SKM-1 (cell line): Measurements from ENCODE around the gene CHST8.
"Not testable (repeated sequence)": the region's sequence is repeated elsewhere in the genome, so short reads cannot be mapped to it uniquely, and the experiment has no call there.

Source experiments
- DNase-seq: peaks from one replicate; lab custom pipeline; 2025; ENCODE audit not compliant: unreplicated experiment; lab: John Stamatoyannopoulos, UW

The CHST8 gene

DNA sequence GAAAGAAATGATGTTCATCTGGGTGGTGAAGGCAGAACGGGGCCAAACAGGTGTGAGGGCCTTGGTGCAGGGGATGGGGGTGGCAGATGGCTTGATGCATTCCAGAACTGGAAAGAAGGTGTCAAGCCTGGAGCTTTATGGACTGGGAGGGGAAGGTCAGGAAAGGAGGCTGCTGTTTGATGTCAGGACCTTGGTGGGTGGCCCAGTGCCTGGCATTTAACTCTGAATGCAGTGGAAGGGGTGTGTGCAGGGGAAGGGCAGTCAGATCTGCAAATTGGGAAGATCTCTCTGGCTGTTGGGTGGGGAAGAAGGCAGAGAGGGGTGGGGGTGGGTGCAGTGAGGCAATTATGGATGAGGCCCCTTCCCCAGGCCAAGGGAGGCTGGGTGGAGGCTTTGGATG lies 186.6 kb downstream of the CHST8 start:
- no peak for DNase-seq

- no peak for DNase-seq
Measured at GRCh38 chr19:33809960-33810359, 188.2 kb downstream of the CHST8 start.

DNA sequence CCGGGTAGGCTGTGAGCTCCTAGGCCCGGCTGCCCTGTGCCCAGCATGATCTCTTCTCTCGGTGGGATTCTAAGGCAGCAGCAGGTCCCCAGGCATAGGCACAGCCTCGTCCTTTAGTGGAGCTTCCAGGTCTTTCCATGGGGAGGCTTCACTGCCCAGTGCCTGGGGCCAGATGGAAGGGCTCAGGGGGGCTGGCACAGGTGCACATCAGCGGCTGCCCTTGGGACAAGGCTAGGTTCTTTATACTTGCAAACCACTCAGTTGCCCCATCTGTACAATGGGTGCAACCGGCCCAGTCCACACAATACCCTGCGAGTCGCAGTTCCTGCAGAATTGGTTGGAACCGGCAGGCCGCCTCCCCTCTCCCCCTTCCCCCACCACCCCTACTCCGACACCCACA lies 189.1 kb downstream of the CHST8 start:
- DNase-seq: no peak

- DNase-seq: no peak
Measured at GRCh38 chr19:33811246-33811645, 189.5 kb downstream of the CHST8 start.

DNA sequence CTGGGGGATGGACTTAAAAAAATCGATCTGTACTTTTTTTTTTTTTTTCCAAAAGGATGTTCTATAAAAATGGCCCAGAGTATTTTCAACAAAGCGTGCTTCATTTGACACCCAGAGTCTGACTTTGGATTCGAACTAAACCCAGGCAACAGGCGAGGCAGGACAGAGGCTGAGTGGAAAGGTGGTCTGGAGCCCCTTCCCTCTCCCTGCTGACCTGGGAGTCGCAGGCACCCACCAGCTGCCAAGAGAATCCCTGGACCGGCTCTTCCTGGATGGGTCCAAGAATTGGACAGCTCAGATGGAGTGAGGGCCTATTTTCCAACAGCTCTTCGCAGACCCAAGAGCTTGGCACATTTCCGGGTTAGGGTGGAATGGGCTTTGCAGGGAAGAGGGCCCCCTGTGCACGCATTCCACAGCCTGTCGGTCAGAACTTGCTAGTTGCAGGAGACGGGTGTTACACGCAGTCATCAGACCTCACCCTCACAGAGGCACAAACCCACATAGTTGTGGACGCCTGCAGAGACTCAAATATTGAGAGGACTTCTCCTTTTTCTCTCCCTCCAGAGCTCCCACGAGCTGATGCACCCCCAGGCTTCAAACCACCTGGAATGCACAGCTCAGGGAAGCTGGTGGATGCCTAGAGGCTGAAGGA lies 190.1 kb downstream of the CHST8 start:
- DNase-seq: no peak

DNA sequence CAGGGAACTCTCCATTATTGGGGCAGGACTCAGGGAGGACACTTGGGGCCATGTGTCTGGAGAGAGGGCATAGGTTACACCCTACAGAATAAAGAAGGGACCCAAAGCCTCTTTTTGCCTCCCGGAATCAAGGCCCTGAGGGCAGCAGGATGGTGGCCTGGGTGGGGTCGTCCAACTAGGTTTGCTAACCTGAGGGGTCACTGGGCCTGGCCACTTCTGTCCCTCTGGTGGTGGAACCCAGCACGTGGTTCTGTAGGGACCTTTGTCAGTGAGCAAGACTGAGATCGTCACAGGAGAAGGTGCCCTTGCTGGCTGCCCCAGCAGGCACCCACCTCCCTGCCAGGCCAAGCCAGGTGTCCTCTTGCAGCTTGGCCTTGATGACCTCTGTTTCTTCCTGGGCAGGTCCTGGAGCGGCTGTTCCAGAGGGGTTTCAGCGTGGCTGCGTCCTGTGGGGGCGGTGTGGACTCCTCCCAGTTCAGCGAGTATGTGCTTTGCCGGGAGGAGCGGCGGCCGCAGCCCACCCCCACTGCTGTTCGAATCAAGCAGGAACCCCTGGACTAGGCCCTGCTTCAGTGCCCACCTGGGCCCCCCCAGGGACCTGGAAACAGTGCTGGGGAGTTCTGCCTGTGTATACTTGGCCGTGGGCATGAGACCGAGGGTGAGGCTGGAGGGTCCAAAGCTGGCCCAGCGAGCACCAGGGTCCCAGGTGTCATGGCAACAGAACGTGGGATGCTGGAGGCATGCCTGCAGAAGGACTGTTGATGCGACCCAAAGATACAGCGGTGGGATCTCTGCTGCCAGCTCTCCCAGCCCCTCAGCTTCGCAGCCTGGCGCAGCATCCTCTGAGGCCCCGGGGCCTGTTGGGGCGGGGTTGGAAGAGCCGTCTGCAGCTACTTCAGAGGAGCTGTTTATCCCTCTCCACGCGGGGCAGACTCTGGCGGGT lies 190.9 kb downstream of the CHST8 start:
- DNase-seq: no peak

GRCh38 chr19:33813391-33814101 lies 191.8 kb downstream of the CHST8 start:
- DNase-seq: no peak

DNA sequence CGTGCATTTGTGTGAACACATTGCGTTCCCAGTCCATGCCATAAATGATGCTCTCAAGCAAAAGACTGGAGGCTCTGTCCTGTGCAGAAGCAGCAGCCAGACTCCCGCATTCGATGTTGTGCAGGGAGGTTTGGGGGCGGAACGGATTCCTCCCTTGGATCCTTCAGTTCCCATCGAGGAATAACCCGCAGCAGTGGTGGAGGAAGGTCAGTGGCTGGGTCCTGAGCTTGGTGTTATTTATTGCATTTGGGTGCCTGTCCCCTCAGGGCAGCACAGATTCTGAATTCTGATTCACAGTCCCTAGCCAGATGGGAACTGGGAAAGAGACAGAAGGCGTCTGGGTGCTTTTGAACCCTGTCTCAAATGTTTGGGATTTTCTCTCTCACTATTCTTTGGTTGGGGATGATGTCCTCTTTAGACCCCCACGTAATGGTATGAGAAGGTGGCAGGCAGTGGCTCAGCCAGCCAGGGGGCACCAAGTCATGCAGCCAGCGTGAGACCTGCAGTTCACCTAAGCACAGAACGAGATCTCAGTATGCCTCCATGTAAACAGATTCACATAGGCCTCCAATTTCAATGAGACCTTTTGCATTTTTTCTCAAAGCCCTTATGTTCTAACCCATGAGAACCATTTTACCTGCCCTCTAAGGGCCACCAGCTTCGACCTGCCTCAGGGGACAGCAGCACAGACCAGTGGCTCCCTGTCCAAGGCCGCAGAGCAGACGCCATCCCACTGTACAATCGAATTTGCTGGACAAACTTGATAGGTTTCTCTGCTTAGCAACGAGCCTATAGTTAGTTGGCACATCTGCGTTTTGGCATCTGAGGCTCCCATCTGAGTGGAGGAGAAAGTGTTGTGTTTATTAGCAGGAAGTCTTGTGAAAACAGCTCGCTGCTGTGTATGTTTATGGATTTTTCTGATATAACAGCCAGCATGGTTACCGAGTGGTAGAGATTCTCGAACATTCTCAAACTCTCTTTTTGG lies 192.7 kb downstream of the CHST8 start:
- no peak for DNase-seq

DNA sequence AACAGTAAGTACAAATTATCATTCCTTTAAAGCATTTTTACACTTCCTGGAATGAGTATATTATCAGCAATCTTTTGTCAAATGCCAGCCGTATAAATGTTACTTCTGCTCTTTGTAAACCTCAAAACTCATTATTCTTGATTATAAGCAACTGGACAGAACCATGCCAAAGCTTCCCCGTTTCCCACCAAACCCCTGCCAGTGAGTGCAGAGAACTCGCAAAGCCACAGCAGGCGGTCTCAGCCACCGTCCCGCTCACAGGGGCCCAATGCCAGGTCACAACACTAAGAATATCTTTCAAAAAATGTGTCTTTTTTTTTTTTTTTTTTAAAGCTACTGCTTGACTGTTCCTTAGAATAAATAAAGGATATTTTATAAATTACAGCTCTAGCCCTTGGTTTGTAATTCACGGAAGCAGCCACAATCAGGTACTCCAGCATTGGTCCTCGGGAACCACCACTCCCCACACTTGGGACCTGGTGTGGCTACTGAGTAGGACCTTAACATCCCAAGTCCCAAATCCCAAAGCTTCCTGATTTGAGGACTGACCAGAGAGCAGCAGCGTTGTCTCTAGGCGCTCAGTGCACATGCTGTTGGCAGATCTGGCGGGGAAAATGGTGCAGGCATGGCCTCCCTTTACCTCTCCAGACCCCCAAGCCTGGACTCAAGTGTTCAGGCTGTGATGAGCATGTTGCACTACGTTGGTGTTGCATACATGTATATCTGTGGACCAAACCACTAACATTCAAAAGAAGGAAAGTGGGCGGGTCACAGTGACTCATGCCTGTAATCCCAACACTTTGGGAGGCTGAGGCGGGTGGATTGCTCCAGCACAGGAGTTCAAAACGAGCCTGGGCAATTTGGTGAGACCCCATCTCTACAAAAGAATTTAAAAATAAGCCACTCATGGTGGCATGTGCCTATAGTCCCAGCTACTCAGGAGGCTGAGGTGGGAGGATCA lies 193.9 kb downstream of the CHST8 start:
- DNase-seq: no peak

- DNase-seq: no peak
Measured at GRCh38 chr19:33818411-33818810, 196.7 kb downstream of the CHST8 start.

DNA sequence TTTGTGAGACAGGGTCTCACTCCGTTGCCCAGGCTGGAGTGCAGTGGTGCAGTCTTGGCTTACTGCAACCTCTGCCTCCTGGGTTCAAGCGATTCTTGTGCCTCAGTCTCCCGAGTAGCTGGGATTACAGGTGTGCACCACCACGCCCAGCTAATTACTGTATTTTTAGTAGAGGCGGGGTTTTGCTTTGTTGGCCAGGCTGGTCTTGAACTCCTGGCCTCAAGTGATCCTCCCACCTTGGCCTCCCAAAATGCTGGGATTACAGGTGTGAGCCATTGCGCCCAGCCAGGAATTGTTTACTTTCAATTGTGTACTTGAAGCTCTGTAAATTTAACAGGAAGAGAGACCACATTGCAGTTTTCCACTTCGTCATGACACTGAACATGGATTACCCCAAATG lies 197.3 kb downstream of the CHST8 start:
- not testable (repeated sequence) for DNase-seq

GRCh38 chr19:33819506-33819879 lies 197.7 kb downstream of the CHST8 start:
- DNase-seq: no peak

GRCh38 chr19:33819880-33820781 lies 198.4 kb downstream of the CHST8 start:
- DNase-seq: peak; percentile 76

GRCh38 chr19:33821871-33822270 lies 200.1 kb downstream of the CHST8 start:
- DNase-seq: no peak
